Muscle layer of colon (tissue), 2 donors: ENCODE data around the gene INPPL1.

Experiments
- H3K27ac ChIP-seq: one replicate; pipeline ENCODE4 v1.7.0; 2013; ENCODE audit warnings: low read depth, mild to moderate bottlenecking, low read length, moderate library complexity
- H3K27me3 ChIP-seq, 2 donors: one replicate each; pipeline ENCODE4 v1.7.0; 2013; ENCODE audit warnings: low read length in 2 of 2, mild to moderate bottlenecking in 2 of 2; ENCODE audit not compliant: insufficient read depth in 2 of 2, control insufficient read depth in 1 of 2
- H3K36me3 ChIP-seq: one replicate; pipeline ENCODE4 v1.7.0; 2013; ENCODE audit warnings: mild to moderate bottlenecking, low read length; ENCODE audit not compliant: insufficient read depth
- H3K4me1 ChIP-seq: one replicate; pipeline ENCODE4 v1.7.0; 2013; ENCODE audit warnings: mild to moderate bottlenecking, low read length; ENCODE audit not compliant: insufficient read depth
- H3K4me3 ChIP-seq, 2 donors: one replicate each; pipeline ENCODE4 v1.7.0; 2013; ENCODE audit warnings: low read length in 2 of 2, low read depth in 1 of 2, mild to moderate bottlenecking in 1 of 2, moderate library complexity in 1 of 2
- H3K9ac ChIP-seq: one replicate; pipeline ENCODE4 v1.7.0; 2013; ENCODE audit warnings: low read length
- H3K9me3 ChIP-seq: one replicate; pipeline ENCODE4 v1.7.0; 2013; ENCODE audit warnings: mild to moderate bottlenecking, low read length
- donor health status: abdominal sarcoma.
- donor health status: Adenocarcinoma of cecum.

INPPL1 gene

GRCh38 chr11:72280726-72281315 is 56.3 kb downstream of the INPPL1 start:
- no peak overlapping the region for H3K9ac ChIP-seq
- no peaks in the 10 kb centered on the region for H3K4me1 ChIP-seq
- H3K27me3 ChIP-seq, result peaks cover 0 to 8% of the 10 kb centered on the region in 2 donors
- H3K9me3 ChIP-seq, result no peaks in the 10 kb centered on the region
- no peaks in the 10 kb centered on the region for H3K36me3 ChIP-seq
- no peak overlapping the region for H3K27ac ChIP-seq
- no peak overlapping the region for H3K4me3 ChIP-seq

GRCh38 chr11:72283947-72284346 is 59.4 kb downstream of the INPPL1 start:
- Histone ChIP-seq H3K4me1 (no peaks in the 10 kb centered on the region), H3K9me3 (no peaks in the 10 kb centered on the region), H3K27ac (no peak overlapping the region), H3K27me3 (peaks cover 0 to 8% of the 10 kb centered on the region in 2 donors), H3K36me3 (no peaks in the 10 kb centered on the region), H3K4me3 (no peak overlapping the region), H3K9ac (no peak overlapping the region)

GRCh38 chr11:72287293-72287692 is 62.7 kb downstream of the INPPL1 start:
- Histone ChIP-seq H3K27ac (no peak overlapping the region), H3K36me3 (no peaks in the 10 kb centered on the region), H3K9me3 (no peaks in the 10 kb centered on the region), H3K4me1 (no peaks in the 10 kb centered on the region), H3K4me3 (no peak overlapping the region), H3K27me3 (peaks cover 0 to 8% of the 10 kb centered on the region in 2 donors), H3K9ac (no peak overlapping the region)
